ENCODE results near the gene ZMAT5.

Gene ZMAT5

DNA sequence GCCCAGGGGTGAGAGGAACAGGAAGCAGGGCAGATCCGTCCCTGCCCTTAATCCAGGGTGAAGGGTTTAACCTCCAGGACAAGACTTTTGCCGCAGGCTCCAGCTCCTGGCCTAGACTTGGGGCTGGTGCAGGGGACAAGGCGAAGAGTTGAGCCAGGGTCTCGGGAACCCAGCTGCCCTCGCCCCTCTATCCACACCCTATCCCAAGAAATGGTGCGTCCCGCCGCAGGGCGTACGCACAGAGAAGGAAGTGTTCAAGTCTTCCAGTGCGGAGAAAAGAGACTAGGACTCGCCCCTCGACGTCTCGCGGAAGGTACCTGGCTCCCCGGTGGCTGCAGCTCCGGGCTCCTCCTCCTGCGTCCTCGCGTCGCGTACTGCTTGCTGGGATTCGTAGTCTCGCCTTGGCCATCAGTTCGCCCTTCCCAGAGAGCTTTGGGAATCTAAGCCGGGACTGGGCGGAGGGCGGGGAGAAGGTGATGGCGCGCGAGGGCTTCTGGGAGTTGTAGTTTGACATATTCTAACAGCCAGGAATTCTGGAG, at the start of gene ZMAT5:
Gene ZMAT5 (minus strand): TSS at position 376 of the 539 bp plus-strand sequence. CDS start 18,463 bp downstream, outside the sequence.
- H3K27ac ChIP-seq = peak within 1 kb of the TSS; percentile 90
- peaks cover 33% of the 10 kb centered on the region for H3K36me3 ChIP-seq
- peaks cover 37% of the 10 kb centered on the region for H3K4me1 ChIP-seq
- peak within 1 kb of the TSS; percentile 87 for H3K4me3 ChIP-seq
- H3K9ac ChIP-seq = peak within 1 kb of the TSS; percentile 93
- H3K27me3 ChIP-seq = no peaks in the 10 kb centered on the region
- peaks cover 26% of the 10 kb centered on the region for H4K20me1 ChIP-seq
- TF ChIP-seq Cebpa-rat (IDR thresholded peaks at IDR 0.05) = no peak
- peak within 1 kb of the TSS; percentile 93 for H3K4me2 ChIP-seq
- H3K9me3 ChIP-seq = no peaks in the 10 kb centered on the region

GRCh38 chr22:29816539-29816938, 49.7 kb upstream of the ZMAT5 start:
- TF ChIP-seq Cebpa-rat (IDR thresholded peaks at IDR 0.05) = no peak
- no peak overlapping the region for H3K4me2 ChIP-seq
- no peak overlapping the region for H3K4me3 ChIP-seq
- no peaks in the 10 kb centered on the region for H3K4me1 ChIP-seq
- no peak overlapping the region for H3K9ac ChIP-seq
- H3K27ac ChIP-seq = no peak overlapping the region
- H3K9me3 ChIP-seq = no peaks in the 10 kb centered on the region
- peaks cover 99% of the 10 kb centered on the region for H3K36me3 ChIP-seq
- H4K20me1 ChIP-seq = no peaks in the 10 kb centered on the region
- H3K27me3 ChIP-seq = no peaks in the 10 kb centered on the region

DNA sequence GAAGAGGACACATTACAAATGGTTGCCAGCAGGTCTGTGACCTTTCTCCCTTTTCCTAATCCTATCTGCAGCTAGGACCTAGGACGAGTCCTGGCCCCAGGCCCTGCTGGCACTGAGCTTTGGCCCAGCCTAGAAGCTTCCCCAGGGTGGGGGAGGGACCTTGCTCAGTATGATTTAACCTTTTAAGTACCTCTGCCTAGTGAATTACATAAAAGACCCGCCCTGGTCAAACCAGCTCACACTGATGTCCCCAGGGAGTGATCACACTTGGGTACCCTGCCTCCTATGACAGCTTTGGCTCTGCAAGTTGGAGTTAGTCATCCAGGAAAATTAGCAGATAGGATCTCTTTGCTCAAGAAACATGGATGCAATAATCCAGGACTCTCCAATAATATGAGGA, 49.3 kb upstream of the ZMAT5 start:
- no peaks in the 10 kb centered on the region for H3K4me1 ChIP-seq
- H3K9ac ChIP-seq = no peak overlapping the region
- H3K27ac ChIP-seq = no peak overlapping the region
- peaks cover 99% of the 10 kb centered on the region for H3K36me3 ChIP-seq
- H4K20me1 ChIP-seq = no peaks in the 10 kb centered on the region
- no peak for TF ChIP-seq Cebpa-rat (IDR thresholded peaks at IDR 0.05)
- no peaks in the 10 kb centered on the region for H3K27me3 ChIP-seq
- no peak overlapping the region for H3K4me2 ChIP-seq
- no peak overlapping the region for H3K4me3 ChIP-seq
- no peaks in the 10 kb centered on the region for H3K9me3 ChIP-seq

- H3K36me3 ChIP-seq = peaks cover 99% of the 10 kb centered on the region
These were observed 48.8 kb upstream of the ZMAT5 start for GRCh38 chr22:29815580-29815979.

GRCh38 chr22:29814003-29814402, 47.2 kb upstream of the ZMAT5 start:
- Histone ChIP-seq H3K36me3 (peaks cover 98% of the 10 kb centered on the region), H3K9me3 (no peaks in the 10 kb centered on the region), H3K9ac (no peak overlapping the region), H3K27ac (no peak overlapping the region), H3K4me2 (no peak overlapping the region), H4K20me1 (no peaks in the 10 kb centered on the region), H3K4me3 (no peak overlapping the region), H3K4me1 (no peaks in the 10 kb centered on the region), H3K27me3 (no peaks in the 10 kb centered on the region)
- TF ChIP-seq Cebpa-rat (IDR thresholded peaks at IDR 0.05) = no peak

More at GRCh38 chr22:29815580-29815979, 48.8 kb upstream of the ZMAT5 start:
- H3K4me3 ChIP-seq = no peak overlapping the region
- no peak overlapping the region for H3K4me2 ChIP-seq
- H3K4me1 ChIP-seq = no peaks in the 10 kb centered on the region
- H3K27me3 ChIP-seq = no peaks in the 10 kb centered on the region
- H3K9me3 ChIP-seq = no peaks in the 10 kb centered on the region
- H3K9ac ChIP-seq = no peak overlapping the region
- no peak overlapping the region for H3K27ac ChIP-seq
- H4K20me1 ChIP-seq = no peaks in the 10 kb centered on the region
- no peak for TF ChIP-seq Cebpa-rat (IDR thresholded peaks at IDR 0.05)

- Histone ChIP-seq H3K27ac (no peak overlapping the region), H3K36me3 (peaks cover 97% of the 10 kb centered on the region), H3K9ac (no peak overlapping the region), H3K4me3 (no peak overlapping the region), H3K4me1 (no peaks in the 10 kb centered on the region), H3K4me2 (no peak overlapping the region), H4K20me1 (no peaks in the 10 kb centered on the region), H3K9me3 (no peaks in the 10 kb centered on the region), H3K27me3 (no peaks in the 10 kb centered on the region)
- no peak for TF ChIP-seq Cebpa-rat (IDR thresholded peaks at IDR 0.05)
These were observed 46.8 kb upstream of the ZMAT5 start for GRCh38 chr22:29813563-29813962.

DNA sequence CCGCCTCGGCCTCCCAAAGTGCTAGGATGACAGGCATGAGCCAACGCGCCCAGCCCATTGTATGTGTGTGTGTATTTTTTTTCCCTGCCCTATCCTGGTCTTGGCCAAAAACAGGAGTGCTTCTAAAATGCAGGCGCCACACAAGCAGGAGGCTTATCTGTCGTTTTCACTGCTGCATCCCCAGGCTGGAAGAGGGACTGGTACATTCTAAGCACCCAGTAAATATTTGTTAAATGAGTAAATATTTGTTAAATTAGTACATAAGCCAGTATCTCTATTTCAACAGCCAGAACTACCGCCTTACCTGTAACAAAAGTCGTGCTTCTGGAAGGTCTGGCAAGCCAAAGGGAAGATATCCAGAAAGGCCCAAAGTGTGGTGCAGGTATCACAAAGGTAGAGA, 46.3 kb upstream of the ZMAT5 start:
- H3K4me3 ChIP-seq = no peak overlapping the region
- H4K20me1 ChIP-seq = no peaks in the 10 kb centered on the region
- no peak overlapping the region for H3K9ac ChIP-seq
- H3K4me1 ChIP-seq = no peaks in the 10 kb centered on the region
- H3K36me3 ChIP-seq = peaks cover 97% of the 10 kb centered on the region
- no peak for TF ChIP-seq Cebpa-rat (IDR thresholded peaks at IDR 0.05)
- H3K27ac ChIP-seq = no peak overlapping the region
- no peaks in the 10 kb centered on the region for H3K27me3 ChIP-seq
- H3K9me3 ChIP-seq = no peaks in the 10 kb centered on the region
- H3K4me2 ChIP-seq = no peak overlapping the region

GRCh38 chr22:29811377-29811776, 44.6 kb upstream of the ZMAT5 start:
- Histone ChIP-seq H3K4me3 (no peak overlapping the region), H3K4me2 (no peak overlapping the region), H3K9ac (no peak overlapping the region), H3K27ac (no peak overlapping the region), H4K20me1 (no peaks in the 10 kb centered on the region), H3K9me3 (no peaks in the 10 kb centered on the region), H3K4me1 (no peaks in the 10 kb centered on the region), H3K27me3 (no peaks in the 10 kb centered on the region), H3K36me3 (peaks cover 98% of the 10 kb centered on the region)
- TF ChIP-seq Cebpa-rat (IDR thresholded peaks at IDR 0.05) = no peak

DNA sequence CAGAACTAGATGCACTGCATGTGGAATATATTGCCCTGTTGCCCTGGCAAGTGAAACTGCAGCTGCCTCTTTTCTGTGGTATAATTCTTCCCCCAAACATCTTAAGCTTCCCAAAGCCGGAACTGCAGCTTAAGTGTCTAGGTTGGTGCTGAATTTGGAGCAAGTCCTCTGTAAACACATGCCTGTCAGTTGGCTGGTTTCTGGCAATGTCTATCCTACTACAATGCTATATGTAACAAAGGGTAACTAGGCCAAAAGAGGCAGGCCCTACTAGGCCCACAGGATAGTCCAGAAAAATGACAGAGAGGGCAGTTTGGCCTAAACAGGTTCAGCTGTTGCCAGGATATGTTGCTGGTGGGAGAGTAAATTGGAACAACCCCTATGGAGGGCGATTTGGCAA, 43.4 kb upstream of the ZMAT5 start:
- Histone ChIP-seq H3K27ac (no peak overlapping the region), H3K4me2 (no peak overlapping the region), H3K9ac (no peak overlapping the region), H4K20me1 (no peaks in the 10 kb centered on the region), H3K36me3 (peaks cover 98% of the 10 kb centered on the region), H3K4me3 (no peak overlapping the region), H3K27me3 (no peaks in the 10 kb centered on the region), H3K4me1 (no peaks in the 10 kb centered on the region), H3K9me3 (no peaks in the 10 kb centered on the region)
- TF ChIP-seq Cebpa-rat (IDR thresholded peaks at IDR 0.05) = no peak

GRCh38 chr22:29806196-29806595, 39.4 kb upstream of the ZMAT5 start:
- no peaks in the 10 kb centered on the region for H3K9me3 ChIP-seq
- H4K20me1 ChIP-seq = no peaks in the 10 kb centered on the region
- no peak overlapping the region for H3K27ac ChIP-seq
- no peak overlapping the region for H3K4me2 ChIP-seq
- H3K9ac ChIP-seq = no peak overlapping the region
- H3K4me3 ChIP-seq = no peak overlapping the region
- H3K36me3 ChIP-seq = peaks cover 98% of the 10 kb centered on the region
- no peaks in the 10 kb centered on the region for H3K27me3 ChIP-seq
- H3K4me1 ChIP-seq = peaks cover under 1% of the 10 kb centered on the region
- TF ChIP-seq Cebpa-rat (IDR thresholded peaks at IDR 0.05) = no peak

GRCh38 chr22:29804985-29805384, 38.2 kb upstream of the ZMAT5 start:
- Histone ChIP-seq H3K27me3 (no peaks in the 10 kb centered on the region), H4K20me1 (no peaks in the 10 kb centered on the region), H3K4me3 (no peak overlapping the region), H3K9ac (no peak overlapping the region), H3K4me2 (no peak overlapping the region), H3K27ac (no peak overlapping the region), H3K9me3 (no peaks in the 10 kb centered on the region), H3K36me3 (peaks cover 98% of the 10 kb centered on the region), H3K4me1 (peaks cover 13% of the 10 kb centered on the region)
- no peak for TF ChIP-seq Cebpa-rat (IDR thresholded peaks at IDR 0.05)

All from BLaER1 (cell line).